Measurements from ENCODE around the gene CROCC.
A peak's percentile ranks its signal among the peaks of the same experiment; 100 is the strongest.
"Not testable (repeated sequence)": the region's sequence is repeated elsewhere in the genome, so short reads cannot be mapped to it uniquely, and the experiment has no call there.

CROCC gene

GRCh38 chr1:16888860-16889816 lies 32.6 kb upstream of the CROCC start:
- peak overlapping the region; percentile 64 for H3K4me3 ChIP-seq (ENCODE audit: control insufficient read depth, low read depth, low read length)
- peak; percentile 79 for DNase-seq (ENCODE audit: low read depth)
- TF ChIP-seq CTCF (conservative IDR thresholded peaks at IDR 0.05; ENCODE audit: control insufficient read depth, insufficient read depth, low read depth, low read length), result no peak

- not testable (repeated sequence) for DNase-seq (ENCODE audit: low read depth); H3K4me3 ChIP-seq (ENCODE audit: control insufficient read depth, low read depth, low read length)
Measured at GRCh38 chr1:16890539-16891021, 31.2 kb upstream of the CROCC start.

GRCh38 chr1:16891057-16891456 lies 30.7 kb upstream of the CROCC start:
- DNase-seq (ENCODE audit: low read depth); H3K4me3 ChIP-seq (ENCODE audit: control insufficient read depth, low read depth, low read length): not testable (repeated sequence)

- not testable (repeated sequence) for DNase-seq (ENCODE audit: low read depth); H3K4me3 ChIP-seq (ENCODE audit: control insufficient read depth, low read depth, low read length)
Measured at GRCh38 chr1:16892978-16893525, 28.7 kb upstream of the CROCC start.

GRCh38 chr1:16893796-16894195 lies 27.9 kb upstream of the CROCC start:
- not testable (repeated sequence) for H3K4me3 ChIP-seq (ENCODE audit: control insufficient read depth, low read depth, low read length); DNase-seq (ENCODE audit: low read depth)

- H3K4me3 ChIP-seq (ENCODE audit: control insufficient read depth, low read depth, low read length); DNase-seq (ENCODE audit: low read depth): not testable (repeated sequence)
Measured at GRCh38 chr1:16894338-16894737, 27.4 kb upstream of the CROCC start.

- not testable (repeated sequence) for DNase-seq (ENCODE audit: low read depth)
- peak overlapping the region; percentile 34 for H3K4me3 ChIP-seq (ENCODE audit: control insufficient read depth, low read depth, low read length)
Measured at GRCh38 chr1:16895233-16895597, 26.5 kb upstream of the CROCC start.

GRCh38 chr1:16895598-16896315 lies 26.0 kb upstream of the CROCC start, which contains the start of gene RNU1-2:
RNU1-2 (plus strand) TSS chr1:16895980.
- peak within 1 kb of the TSS; percentile 34 for H3K4me3 ChIP-seq (ENCODE audit: control insufficient read depth, low read depth, low read length)
- DNase-seq (ENCODE audit: low read depth), result peak; percentile 100

GRCh38 chr1:16896316-16897055 lies 25.2 kb upstream of the CROCC start:
- peak overlapping the region; percentile 33 for H3K4me3 ChIP-seq (ENCODE audit: control insufficient read depth, low read depth, low read length)
- peak; percentile 76 for DNase-seq (ENCODE audit: low read depth)

- DNase-seq (ENCODE audit: low read depth); H3K4me3 ChIP-seq (ENCODE audit: control insufficient read depth, low read depth, low read length): not testable (repeated sequence)
Measured at GRCh38 chr1:16897653-16898052, 24.1 kb upstream of the CROCC start.

- DNase-seq (ENCODE audit: low read depth); H3K4me3 ChIP-seq (ENCODE audit: control insufficient read depth, low read depth, low read length): not testable (repeated sequence)
Measured at GRCh38 chr1:16898298-16898697, 23.4 kb upstream of the CROCC start.

- H3K4me3 ChIP-seq (ENCODE audit: control insufficient read depth, low read depth, low read length); DNase-seq (ENCODE audit: low read depth): not testable (repeated sequence)
Measured at GRCh38 chr1:16899020-16899419, 22.7 kb upstream of the CROCC start.

Data from fibroblast of mammary gland (primary cell).